GM18505 (cell line): ENCODE results near the gene MTOR.

Experiments used
- ATAC-seq: cut with Tn5 transposase; IDR thresholded peaks from one replicate; pipeline ENCODE4 v1.9.1; 2021; ENCODE audit not compliant: unreplicated experiment
- POLR2A ChIP-seq: IDR thresholded peaks from 4 replicates; pipeline ENCODE4 v1.6.1; 2011; ENCODE audit warnings: borderline replicate concordance; ENCODE audit not compliant: insufficient read depth, insufficient read length; ENCODE audit errors: extremely low read depth

The MTOR gene

DNA sequence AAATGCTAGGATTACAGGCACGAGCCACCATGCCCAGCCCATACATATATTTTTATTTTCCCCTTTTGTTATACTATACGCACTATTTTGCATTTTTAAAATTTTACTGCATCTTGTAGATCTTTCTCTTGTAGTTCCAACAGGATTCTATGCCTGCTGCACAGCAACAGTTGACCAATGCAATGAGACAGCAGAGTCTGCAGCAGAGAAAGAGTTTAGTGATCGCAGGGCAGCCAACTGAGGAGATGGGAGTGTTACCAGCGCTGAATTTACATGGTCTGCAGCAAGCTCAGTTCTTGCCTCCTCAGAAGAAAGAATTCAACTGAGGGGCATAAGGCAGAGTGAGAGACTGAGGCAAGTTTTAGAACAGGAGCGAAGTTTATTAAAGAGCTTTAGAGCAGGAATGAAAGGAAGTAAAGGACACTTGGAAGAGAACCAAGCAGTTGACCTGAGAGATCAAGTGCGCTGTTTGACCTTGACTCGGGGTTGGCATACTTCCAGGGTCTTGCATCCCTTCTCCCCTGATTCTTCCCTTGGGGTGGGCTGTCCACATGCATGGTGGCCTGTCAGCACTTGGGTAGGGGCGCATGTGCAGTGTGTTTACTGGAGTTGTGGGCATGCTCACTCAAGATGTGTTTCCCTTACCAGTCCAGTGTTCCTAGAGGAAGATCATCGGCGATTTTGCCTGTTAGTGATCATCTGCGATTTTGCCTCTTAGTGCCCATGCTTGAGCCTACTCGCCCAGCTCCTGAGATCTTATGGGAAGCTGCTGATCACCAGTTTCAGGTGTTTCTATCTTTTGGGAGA is 4.1 kb upstream of the MTOR start:
- ATAC-seq = no peak

DNA sequence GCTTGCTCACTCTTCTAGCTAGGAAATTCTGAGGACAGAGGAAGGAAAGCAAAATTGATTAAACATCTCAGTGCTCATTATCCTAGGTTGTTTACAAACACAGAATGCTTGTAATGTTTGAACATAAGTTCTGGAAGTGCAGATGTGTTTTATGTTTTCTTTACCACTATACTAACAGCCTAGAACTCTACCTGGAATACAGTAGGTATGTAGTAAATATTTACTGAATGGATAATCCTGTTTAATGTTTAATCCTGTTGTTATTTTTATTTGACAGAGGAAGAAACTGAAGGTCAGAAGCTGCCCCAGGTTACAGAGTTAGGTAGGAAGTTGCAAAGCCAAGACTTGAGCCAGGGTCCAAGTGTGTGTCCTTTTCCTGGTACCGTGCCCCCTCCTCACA is 6.1 kb downstream of the MTOR start:
- ATAC-seq = no peak

More for the DNA sequence above, 4.1 kb upstream of the MTOR start:
- no peak for TF ChIP-seq POLR2A

DNA sequence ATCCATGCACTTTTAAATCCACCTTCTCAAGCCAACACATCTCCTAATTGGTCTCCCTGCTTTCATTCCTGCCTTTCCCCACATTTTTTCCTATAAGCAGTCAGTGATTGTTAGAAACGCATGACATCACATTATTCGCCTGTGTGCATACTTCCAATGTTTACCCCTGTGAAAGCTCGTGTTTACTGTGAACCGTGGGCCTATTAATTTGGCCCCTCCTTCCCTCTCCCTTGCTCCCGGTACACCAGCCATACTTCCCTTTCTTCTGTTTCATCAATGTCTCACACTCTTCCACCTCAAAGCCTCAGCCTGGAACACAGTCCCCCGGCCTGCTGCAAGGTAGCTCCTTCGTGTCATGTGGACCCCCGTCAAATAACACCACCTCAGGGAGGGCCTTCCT is 9.1 kb downstream of the MTOR start:
- no peak for ATAC-seq
- TF ChIP-seq POLR2A = no peak

More for the DNA sequence above, 6.1 kb downstream of the MTOR start:
- no peak for TF ChIP-seq POLR2A

DNA sequence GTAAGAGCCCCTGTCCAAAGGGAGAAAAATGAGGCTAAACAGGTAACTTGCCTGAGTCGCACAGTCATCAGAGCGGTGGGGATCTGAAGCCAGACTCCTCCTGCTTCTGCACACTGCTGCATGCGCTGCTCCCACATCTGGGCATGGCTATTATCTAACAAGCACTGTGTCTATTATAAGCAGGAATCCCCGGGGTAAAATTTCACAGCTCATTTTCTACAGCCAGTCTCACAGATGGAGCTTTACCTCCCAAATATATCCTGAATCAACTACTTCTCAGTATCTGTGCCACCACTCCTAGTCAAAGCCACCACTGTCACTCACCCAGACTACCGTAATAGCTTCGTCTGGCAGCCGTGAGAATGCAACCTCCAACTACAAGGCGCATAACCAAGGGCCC is 9.8 kb downstream of the MTOR start:
- ATAC-seq = no peak
- TF ChIP-seq POLR2A = no peak

DNA sequence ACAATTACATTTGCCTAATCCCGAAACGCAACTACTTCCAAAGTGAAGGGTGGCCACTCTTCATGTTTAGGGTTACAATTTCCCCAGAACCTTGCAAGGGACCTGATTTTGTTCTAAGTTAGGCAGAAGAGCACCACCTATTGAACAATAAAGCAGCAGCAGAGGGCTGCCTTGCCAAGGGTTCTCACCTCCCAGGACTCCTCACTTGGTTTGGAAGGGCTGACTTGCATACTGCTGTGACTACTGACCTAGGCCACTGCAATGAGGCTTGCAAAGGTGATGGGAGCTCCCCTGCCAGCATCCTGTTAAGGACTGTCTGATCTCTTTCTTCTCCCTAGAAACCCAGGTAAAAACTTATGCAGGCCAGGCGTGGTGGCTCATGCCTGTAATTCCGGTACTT is 14.2 kb downstream of the MTOR start:
- no peak for ATAC-seq
- TF ChIP-seq POLR2A = no peak

DNA sequence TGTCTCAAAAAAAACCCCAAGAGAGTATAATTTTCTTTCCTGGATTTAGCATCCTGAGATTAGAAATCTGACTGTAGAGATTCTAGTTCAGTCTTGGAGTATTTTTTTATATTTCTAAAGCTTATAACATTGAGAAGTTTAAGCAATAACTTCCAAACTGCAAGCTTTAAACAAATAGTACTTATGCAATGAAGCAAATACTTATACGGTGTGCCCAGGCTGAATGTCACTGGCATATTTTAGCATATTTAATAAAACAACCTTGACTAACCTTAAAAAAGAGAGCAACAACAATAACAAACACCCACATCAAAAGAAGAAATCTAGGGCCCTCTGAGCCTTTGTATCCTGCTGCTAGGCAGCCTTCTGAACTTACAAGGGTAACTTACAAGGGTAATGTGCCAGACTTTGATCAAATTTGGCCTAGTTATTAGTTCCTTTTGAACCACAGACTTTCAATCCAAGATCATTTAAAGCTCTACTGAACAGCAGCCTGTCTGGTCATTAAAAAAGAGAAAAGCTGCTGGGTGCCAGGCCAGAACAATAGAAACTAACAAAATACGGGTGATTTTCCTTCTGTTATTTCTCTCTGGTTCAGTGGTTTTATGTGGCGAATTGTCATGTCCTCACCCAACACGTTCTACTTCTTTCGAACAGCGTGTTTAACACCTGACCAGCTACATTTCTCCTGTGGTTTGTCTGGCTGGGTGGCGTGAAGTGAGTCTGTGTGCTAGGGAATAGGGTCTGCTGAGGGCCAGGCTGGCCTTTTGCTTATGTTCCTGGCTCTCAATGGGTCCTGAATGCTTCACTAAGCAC is 16.2 kb downstream of the MTOR start:
- ATAC-seq = no peak
- no peak for TF ChIP-seq POLR2A

DNA sequence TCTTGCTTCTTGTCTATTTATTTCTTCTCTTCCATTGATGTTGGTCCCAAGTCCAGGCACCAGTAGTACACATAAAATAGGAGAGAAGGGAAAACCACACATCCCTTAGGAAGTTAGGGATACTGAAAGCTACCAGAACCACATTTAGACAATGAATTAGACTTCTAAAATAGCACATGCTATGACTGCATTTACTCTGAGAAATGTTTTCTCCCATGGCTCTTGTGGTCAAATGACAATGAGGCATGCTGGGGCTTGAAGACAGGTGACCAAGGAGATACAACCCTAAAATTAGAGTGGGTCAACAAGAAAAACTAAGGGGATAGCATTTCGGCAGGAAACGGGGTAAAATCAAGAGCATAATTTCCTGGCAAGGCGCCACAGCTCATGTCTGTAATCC is 17.1 kb downstream of the MTOR start:
- no peak for TF ChIP-seq POLR2A
- ATAC-seq = no peak

DNA sequence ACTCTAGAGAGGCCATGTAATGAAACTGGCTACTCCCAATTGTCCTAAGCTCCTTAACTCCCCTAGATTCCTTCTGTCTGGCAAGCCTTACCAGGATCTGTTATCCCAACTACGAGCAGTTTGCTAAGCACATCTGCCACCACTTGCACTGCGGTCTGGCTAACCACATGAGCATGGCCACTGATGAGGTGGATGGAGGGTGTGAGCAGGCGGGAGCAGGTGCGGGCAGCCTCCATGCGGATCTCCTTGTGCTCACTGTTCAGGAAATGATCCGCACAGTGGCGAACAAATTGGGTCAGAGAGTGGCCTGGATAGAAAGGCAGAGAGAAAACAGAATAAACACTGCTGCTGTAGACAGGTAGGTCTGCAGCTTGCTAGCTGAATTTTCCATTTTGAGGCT is 24.0 kb downstream of the MTOR start:
- no peak for ATAC-seq
- no peak for TF ChIP-seq POLR2A

DNA sequence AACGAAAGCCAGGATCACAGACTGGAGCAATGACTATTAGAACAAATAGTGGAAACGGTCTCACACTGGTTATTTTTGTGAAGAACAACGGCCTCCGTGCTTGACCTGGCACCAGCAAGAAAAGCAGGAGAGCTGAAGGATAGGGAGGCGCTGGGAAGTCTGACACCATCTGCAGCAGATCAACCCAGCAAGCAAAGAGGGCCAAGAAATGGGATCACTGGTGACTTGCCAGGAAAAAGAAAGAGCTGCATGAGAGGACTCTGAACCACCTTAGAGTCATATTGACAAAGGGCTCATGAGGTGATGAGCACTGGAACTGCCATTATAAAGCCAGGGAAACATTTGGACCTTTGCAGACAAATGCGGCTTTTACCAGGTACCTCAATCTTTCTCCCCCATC is 25.0 kb downstream of the MTOR start:
- no peak for TF ChIP-seq POLR2A
- ATAC-seq = no peak

DNA sequence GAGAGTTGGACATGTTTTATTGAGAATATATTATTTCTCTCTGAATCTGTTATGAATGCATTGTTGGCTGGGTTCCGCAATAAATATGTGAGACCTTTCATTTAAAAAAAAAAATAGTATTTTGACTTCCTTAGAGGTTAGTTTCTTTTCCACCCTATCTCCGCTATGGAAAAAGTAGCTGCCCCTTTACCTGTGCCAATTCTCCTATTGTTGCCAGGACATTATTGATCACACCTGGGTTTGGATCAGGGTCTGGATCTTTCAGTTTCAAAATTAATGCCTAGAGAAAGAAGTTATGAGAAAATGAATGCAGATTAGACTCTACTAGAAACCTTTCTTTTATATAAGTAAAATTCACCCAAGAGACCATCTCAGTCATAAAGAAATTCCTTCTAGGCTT is 29.1 kb downstream of the MTOR start:
- no peak for TF ChIP-seq POLR2A
- no peak for ATAC-seq

DNA sequence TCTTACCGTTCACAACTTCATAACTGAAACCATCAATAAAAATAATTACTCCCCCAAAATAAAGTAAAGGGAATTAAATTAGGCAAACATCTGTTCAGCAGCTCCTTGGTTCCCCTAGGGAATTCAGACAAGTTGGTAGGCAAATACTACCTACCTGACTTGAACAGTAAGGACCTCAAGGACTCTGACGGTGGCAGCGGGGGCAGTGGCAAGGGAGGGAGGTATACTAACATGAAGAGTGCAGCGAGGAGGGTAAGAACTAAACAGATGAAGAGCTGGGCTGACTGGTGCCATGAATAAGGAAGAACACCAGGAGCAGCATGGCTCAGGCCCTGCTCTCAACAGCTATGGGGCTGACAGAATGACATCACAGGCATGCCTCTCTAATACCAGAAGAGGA is 33.1 kb downstream of the MTOR start:
- TF ChIP-seq POLR2A = no peak
- no peak for ATAC-seq

DNA sequence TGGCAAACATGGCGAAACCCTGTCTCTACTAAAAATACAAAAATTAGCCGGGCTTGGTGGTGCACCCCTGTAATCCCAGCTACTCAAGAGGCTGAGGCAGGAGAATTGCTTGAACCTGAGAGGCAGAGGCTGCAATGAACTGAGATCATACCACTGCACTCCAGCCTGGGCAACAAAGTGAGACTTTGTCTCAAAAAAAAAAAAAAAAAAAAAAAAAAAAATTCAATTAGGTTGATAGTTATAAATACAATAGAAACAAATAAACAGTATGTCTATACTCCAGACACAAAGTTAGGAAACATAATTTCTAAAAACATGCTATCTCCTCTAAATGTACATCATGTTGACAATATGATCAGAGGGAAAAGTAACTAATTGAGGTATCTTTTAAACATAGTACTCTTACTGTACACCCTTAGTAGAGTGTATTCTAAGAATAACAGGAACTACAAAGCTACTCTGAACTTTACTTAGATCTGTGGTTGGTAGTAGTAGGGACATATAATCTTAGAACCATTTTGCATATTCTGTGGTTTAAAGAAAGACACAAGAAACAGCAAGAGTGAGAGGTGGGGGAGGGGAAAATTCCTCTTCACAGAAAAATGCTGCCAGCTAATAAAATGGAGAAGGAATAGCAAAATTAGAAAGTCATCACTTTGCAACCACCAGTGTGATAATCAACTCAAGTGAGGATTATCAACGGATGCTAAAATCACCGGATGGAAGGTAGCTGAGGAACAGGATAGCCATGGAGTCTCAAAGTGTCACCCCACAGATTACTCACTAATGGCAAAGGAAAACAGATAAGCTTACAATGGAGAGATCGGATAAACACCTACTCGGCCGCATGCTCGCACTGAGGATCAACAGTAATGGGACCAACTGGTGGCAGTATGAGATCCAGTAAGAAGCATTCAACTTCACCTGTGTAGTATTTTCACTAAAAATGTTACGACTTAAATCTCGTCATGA is 35.0 kb downstream of the MTOR start:
- no peak for TF ChIP-seq POLR2A
- ATAC-seq = no peak

DNA sequence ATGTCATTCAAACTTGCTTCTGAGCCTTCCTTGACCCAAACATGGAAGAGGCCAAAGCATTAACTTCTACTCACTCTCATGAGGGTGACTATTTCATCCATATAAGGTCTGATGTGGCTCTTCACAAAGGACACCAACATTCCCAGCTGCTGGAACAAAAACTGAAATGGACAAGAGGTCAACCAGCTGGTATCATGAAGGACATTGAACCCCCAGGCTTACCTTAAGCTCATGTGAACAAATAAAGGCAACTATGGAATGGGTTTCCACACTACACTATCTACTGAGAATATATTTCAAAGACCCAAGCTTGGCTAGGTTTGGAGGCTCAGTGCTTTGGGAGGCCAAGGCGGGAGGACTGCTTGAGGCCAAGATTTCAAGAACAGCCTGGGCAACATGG is 46.3 kb downstream of the MTOR start:
- no peak for TF ChIP-seq POLR2A
- no peak for ATAC-seq
